Memory B cell (primary cell): ENCODE results near the gene RNF31.

ENCODE experiments used
- ATAC-seq: fragments of 150-1000 bp; cut with Tn5 transposase; 2 replicates; pipeline ENCODE4 v1.10.0; 2021; ENCODE audit warnings: low read depth, mild to moderate bottlenecking, moderate library complexity
- DNase-seq, 2 donors: peaks; one replicate each; pipeline ENCODE4 v3.0.0; 2022; ENCODE audit warnings: low spot score in 2 of 2
- H3K27ac Mint-ChIP-seq: one replicate; pipeline ENCODE4 v1.8.0; 2022; ENCODE audit warnings: mild to moderate bottlenecking, moderate library complexity, mixed read lengths
- H3K27me3 Mint-ChIP-seq: one replicate; pipeline ENCODE4 v1.8.0; 2022; ENCODE audit warnings: mixed read lengths
- H3K36me3 Mint-ChIP-seq: one replicate; pipeline ENCODE4 v1.8.0; 2022; ENCODE audit warnings: mild to moderate bottlenecking, mixed read lengths
- H3K4me1 Mint-ChIP-seq: one replicate; pipeline ENCODE4 v1.8.0; 2022; ENCODE audit warnings: mixed read lengths
- H3K4me3 Mint-ChIP-seq: one replicate; pipeline ENCODE4 v1.8.0; 2022; ENCODE audit warnings: mild to moderate bottlenecking, moderate library complexity, mixed read lengths
- H3K9me3 Mint-ChIP-seq: one replicate; pipeline ENCODE4 v1.8.0; 2022; ENCODE audit warnings: mixed read lengths

Gene RNF31

GRCh38 chr14:24172261-24172860 lies 25.1 kb downstream of the RNF31 start:
- peaks cover 21% of the 10 kb centered on the region for H3K4me1 Mint-ChIP-seq
- no peak for DNase-seq
- ATAC-seq, result no peak
- H3K27me3 Mint-ChIP-seq, result no peaks in the 10 kb centered on the region
- peaks cover 14% of the 10 kb centered on the region for H3K36me3 Mint-ChIP-seq
- peak overlapping the region; percentile 53 for H3K27ac Mint-ChIP-seq
- H3K9me3 Mint-ChIP-seq, result no peaks in the 10 kb centered on the region
- H3K4me3 Mint-ChIP-seq, result peak overlapping the region; percentile 93

- no peaks in the 10 kb centered on the region for H3K9me3 Mint-ChIP-seq
- no peaks in the 10 kb centered on the region for H3K27me3 Mint-ChIP-seq
- H3K27ac Mint-ChIP-seq, result peak overlapping the region; percentile 20
- peaks cover 17% of the 10 kb centered on the region for H3K4me1 Mint-ChIP-seq
- DNase-seq, result no peak
- ATAC-seq, result no peak
- H3K36me3 Mint-ChIP-seq, result peaks cover 10% of the 10 kb centered on the region
- H3K4me3 Mint-ChIP-seq, result peak overlapping the region; percentile 93
Measured at GRCh38 chr14:24172871-24173281, 25.6 kb downstream of the RNF31 start.

GRCh38 chr14:24176599-24176998 lies 29.3 kb downstream of the RNF31 start:
- peaks cover 7% of the 10 kb centered on the region for H3K36me3 Mint-ChIP-seq

DNA sequence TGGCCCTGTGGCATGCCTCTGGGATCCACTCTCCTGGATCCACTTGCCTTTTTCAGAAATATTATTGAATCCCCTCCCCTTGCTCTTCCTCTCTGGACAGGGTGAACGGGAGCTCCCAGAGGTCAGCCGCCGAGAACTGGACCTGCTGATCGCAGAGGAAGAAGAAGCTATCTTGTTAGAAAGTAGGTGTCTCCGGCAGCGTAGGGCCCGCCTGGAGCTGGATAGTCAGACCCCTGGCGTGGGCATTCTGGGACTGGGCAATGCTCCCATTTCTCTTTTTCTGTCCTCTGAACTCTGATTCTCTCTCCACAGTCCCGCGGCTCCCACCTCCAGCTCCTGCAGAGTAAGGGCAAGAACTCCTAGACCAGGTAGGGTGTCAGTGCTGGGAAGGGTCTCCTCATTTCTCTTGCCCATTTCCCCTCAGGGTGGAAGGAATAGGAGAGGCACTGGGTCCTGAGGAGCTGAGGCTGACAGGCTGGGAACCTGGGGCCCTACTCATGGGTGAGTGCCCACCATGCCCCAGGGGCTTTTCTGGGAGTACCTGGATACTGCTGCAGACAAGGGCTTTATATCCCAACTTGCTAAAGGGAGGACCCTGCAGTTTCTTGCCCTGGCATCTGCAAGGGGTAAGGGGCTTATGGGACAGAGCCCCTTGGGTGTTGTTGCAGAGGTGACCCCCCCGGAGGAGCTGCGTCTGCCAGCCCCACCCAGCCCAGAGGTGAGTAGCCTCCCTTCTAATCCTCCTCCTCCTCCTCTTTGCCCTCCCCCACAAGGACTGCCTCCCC lies 29.9 kb downstream of the RNF31 start:
- ATAC-seq, result no peak
- no peaks in the 10 kb centered on the region for H3K27me3 Mint-ChIP-seq
- no peak for DNase-seq
- peaks cover 17% of the 10 kb centered on the region for H3K4me1 Mint-ChIP-seq
- H3K27ac Mint-ChIP-seq, result no peak overlapping the region
- H3K9me3 Mint-ChIP-seq, result no peaks in the 10 kb centered on the region
- H3K36me3 Mint-ChIP-seq, result peaks cover 11% of the 10 kb centered on the region
- no peak overlapping the region for H3K4me3 Mint-ChIP-seq

More at GRCh38 chr14:24176599-24176998, 29.3 kb downstream of the RNF31 start:
- Mint-ChIP-seq H3K9me3 (no peaks in the 10 kb centered on the region), H3K27me3 (no peaks in the 10 kb centered on the region), H3K4me1 (peaks cover 15% of the 10 kb centered on the region), H3K4me3 (no peak overlapping the region), H3K27ac (no peak overlapping the region)
- ATAC-seq (no peak), DNase-seq (no peak)

GRCh38 chr14:24177891-24178290 lies 30.6 kb downstream of the RNF31 start:
- DNase-seq, result no peak
- no peak overlapping the region for H3K27ac Mint-ChIP-seq
- peaks cover 17% of the 10 kb centered on the region for H3K4me1 Mint-ChIP-seq
- no peaks in the 10 kb centered on the region for H3K9me3 Mint-ChIP-seq
- peaks cover 11% of the 10 kb centered on the region for H3K36me3 Mint-ChIP-seq
- H3K4me3 Mint-ChIP-seq, result no peak overlapping the region
- no peak for ATAC-seq
- no peaks in the 10 kb centered on the region for H3K27me3 Mint-ChIP-seq

DNA sequence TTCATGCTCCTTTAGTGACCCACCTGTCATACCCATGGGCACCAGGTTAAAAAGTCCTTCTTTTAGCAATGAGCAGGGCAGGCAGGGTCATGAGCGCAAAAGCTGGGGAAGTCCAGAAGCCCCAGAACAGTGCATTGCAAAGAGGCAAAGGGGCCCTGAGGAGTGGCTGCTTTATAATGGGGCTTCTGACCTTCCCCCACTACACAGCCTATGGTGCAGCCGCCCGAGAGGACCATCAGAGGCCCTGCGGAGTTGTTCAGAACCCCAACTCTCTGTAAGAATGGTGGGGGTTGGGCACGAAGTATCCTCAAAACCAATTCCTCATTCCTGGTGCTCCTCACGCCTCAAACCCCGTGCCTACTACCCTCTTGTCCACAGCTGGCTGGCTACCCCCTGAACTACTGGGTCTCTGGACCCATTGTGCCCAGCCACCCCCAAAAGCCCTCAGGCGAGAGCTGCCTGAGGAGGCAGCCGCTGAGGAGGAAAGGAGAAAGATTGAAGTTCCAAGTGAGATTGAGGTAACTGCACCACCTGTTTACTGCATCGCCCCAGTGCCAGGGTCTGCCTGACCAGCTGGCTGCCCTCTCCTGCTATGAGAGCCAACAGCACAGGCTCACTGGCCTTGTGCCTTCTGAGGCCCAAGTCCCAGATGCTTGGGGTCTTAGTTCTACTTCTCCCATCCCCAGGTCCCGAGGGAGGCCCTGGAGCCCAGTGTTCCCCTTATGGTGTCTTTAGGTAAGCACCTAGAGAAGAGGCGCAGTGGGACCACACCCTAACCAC lies 31.3 kb downstream of the RNF31 start:
- ATAC-seq (no peak), DNase-seq (no peak)
- no peak overlapping the region for H3K4me3 Mint-ChIP-seq
- no peaks in the 10 kb centered on the region for H3K27me3 Mint-ChIP-seq
- no peak overlapping the region for H3K27ac Mint-ChIP-seq
- H3K4me1 Mint-ChIP-seq, result peaks cover 13% of the 10 kb centered on the region
- peaks cover 11% of the 10 kb centered on the region for H3K36me3 Mint-ChIP-seq
- no peaks in the 10 kb centered on the region for H3K9me3 Mint-ChIP-seq

DNA sequence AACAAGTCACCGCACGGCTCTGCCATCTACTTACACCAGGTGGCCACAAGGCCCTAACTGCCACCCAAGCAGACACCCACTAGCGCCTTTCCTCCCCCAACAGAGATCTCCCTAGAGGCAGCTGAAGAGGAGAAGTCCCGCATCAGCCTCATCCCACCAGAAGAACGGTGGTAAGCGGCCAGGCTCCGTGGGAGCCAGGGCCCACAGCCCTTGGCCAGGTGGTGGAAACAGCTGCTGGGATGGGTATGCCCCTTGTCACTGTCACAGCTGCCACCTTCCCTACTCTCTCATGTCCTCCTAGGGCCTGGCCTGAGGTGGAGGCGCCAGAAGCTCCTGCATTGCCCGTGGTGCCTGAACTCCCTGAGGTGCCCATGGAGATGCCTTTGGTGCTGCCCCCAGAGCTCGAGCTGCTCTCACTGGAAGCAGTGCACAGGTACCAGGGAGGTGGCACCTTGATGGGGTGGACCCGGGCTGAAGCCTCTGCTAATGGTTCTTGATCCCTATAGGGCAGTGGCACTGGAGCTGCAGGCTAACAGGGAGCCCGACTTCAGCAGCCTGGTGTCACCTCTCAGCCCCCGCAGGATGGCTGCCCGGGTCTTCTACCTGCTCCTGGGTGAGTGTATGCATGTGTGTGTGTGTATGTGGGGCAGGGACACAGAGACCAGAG lies 32.1 kb downstream of the RNF31 start:
- H3K36me3 Mint-ChIP-seq, result peaks cover 11% of the 10 kb centered on the region
- H3K27ac Mint-ChIP-seq, result no peak overlapping the region

GRCh38 chr14:24179961-24180796 lies 32.9 kb downstream of the RNF31 start:
- H3K9me3 Mint-ChIP-seq, result no peaks in the 10 kb centered on the region
- no peak for DNase-seq
- H3K36me3 Mint-ChIP-seq, result peaks cover 13% of the 10 kb centered on the region
- peaks cover 9% of the 10 kb centered on the region for H3K4me1 Mint-ChIP-seq
- no peak for ATAC-seq
- no peaks in the 10 kb centered on the region for H3K27me3 Mint-ChIP-seq
- no peak overlapping the region for H3K4me3 Mint-ChIP-seq
- no peak overlapping the region for H3K27ac Mint-ChIP-seq

More for the DNA sequence above, 32.1 kb downstream of the RNF31 start:
- H3K27me3 Mint-ChIP-seq, result no peaks in the 10 kb centered on the region
- H3K9me3 Mint-ChIP-seq, result no peaks in the 10 kb centered on the region
- no peak for ATAC-seq
- no peak overlapping the region for H3K4me3 Mint-ChIP-seq
- peaks cover 12% of the 10 kb centered on the region for H3K4me1 Mint-ChIP-seq
- DNase-seq, result no peak

- ATAC-seq, result peak; percentile 6
- H3K4me3 Mint-ChIP-seq, result no peak overlapping the region
- peaks cover 15% of the 10 kb centered on the region for H3K36me3 Mint-ChIP-seq
Measured at GRCh38 chr14:24181371-24182077, 34.2 kb downstream of the RNF31 start.

GRCh38 chr14:24182110-24182882 lies 35.0 kb downstream of the RNF31 start:
- Mint-ChIP-seq H3K27ac (no peak overlapping the region), H3K9me3 (no peaks in the 10 kb centered on the region), H3K36me3 (peaks cover 13% of the 10 kb centered on the region), H3K4me3 (no peak overlapping the region), H3K4me1 (peaks cover 13% of the 10 kb centered on the region), H3K27me3 (no peaks in the 10 kb centered on the region)
- DNase-seq (no peak), ATAC-seq (no peak)

More at GRCh38 chr14:24181371-24182077, 34.2 kb downstream of the RNF31 start:
- DNase-seq, result no peak
- Mint-ChIP-seq H3K27me3 (no peaks in the 10 kb centered on the region), H3K27ac (no peak overlapping the region), H3K9me3 (no peaks in the 10 kb centered on the region), H3K4me1 (peaks cover 9% of the 10 kb centered on the region)

GRCh38 chr14:24183014-24183481 lies 35.8 kb downstream of the RNF31 start:
- H3K27me3 Mint-ChIP-seq, result no peaks in the 10 kb centered on the region
- H3K36me3 Mint-ChIP-seq, result peaks cover 13% of the 10 kb centered on the region
- no peak overlapping the region for H3K4me3 Mint-ChIP-seq
- no peaks in the 10 kb centered on the region for H3K9me3 Mint-ChIP-seq
- DNase-seq (no peak), ATAC-seq (no peak)
- H3K4me1 Mint-ChIP-seq, result peaks cover 18% of the 10 kb centered on the region
- no peak overlapping the region for H3K27ac Mint-ChIP-seq
